Measurements from ENCODE around the gene CPNE4.

CPNE4 gene

DNA sequence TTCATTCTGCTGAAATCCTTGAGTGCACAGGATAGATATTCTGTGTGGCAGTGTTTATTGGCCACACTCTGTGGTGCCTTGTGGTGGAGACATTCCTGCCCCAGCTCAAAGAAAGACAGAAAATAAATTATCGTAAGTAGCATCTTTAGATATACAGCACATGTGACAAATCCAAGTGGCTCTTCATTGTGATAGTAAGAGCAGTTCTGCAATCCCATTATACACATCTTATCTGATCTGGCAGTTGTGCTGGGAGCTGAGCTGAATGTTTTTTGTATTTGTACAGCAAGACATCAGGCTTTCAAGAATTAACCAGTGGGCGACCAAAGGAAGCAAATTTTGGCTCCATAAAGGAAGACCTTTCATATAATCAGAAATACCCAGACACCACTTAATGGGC lies 296.7 kb downstream of the CPNE4 start:
- H3K4me3 ChIP-seq (ENCODE audit: low read depth, low read length), result no peak overlapping the region
- TF ChIP-seq, protein P1, sequence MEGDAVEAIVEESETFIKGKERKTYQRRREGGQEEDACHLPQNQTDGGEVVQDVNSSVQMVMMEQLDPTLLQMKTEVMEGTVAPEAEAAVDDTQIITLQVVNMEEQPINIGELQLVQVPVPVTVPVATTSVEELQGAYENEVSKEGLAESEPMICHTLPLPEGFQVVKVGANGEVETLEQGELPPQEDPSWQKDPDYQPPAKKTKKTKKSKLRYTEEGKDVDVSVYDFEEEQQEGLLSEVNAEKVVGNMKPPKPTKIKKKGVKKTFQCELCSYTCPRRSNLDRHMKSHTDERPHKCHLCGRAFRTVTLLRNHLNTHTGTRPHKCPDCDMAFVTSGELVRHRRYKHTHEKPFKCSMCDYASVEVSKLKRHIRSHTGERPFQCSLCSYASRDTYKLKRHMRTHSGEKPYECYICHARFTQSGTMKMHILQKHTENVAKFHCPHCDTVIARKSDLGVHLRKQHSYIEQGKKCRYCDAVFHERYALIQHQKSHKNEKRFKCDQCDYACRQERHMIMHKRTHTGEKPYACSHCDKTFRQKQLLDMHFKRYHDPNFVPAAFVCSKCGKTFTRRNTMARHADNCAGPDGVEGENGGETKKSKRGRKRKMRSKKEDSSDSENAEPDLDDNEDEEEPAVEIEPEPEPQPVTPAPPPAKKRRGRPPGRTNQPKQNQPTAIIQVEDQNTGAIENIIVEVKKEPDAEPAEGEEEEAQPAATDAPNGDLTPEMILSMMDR (IDR thresholded peaks at IDR 0.05; ENCODE audit: borderline replicate concordance, insufficient read depth, low read depth, low read length), result no peak

DNA sequence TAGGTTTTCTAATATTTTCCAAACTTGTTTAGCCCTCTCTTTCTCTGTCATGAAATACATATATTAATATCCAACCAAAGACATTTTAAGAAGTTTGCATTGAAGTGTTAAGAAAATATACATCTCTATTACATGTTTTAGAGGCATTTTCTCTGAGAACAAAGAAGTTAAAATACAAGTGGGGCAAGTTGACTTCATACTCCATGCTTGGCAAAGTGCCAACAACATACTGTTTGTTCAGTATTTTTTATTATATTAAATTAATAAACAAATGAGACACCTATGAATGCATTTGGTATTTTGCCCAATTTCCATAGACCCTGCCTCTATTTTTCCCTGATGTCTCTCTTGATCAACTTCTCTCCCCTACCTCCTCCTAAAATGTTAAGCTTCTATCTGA lies 299.3 kb downstream of the CPNE4 start:
- TF ChIP-seq, protein P1 (IDR thresholded peaks at IDR 0.05; ENCODE audit: borderline replicate concordance, insufficient read depth, low read depth, low read length), result no peak
- H3K4me3 ChIP-seq (ENCODE audit: low read depth, low read length), result no peak overlapping the region

DNA sequence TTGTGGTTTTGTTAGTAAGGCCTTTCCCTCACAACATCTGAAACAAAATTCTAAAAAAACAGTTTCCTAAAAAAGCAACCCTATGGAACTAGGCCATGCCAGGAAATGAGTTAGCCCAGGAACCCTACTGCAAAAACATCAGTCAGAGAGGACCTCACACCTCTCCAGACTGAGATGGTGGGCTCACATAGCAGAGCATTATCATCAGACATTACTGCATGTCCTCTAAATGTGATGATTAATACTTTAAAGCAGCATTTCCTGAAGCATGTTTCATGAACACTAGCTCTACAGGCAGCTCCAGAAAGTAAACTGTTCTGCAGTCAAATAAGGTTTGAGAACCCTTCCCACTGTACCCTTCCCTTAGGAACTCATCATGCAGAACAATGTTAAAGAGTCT lies 299.7 kb downstream of the CPNE4 start:
- TF ChIP-seq, protein P1 (IDR thresholded peaks at IDR 0.05; ENCODE audit: borderline replicate concordance, insufficient read depth, low read depth, low read length), result no peak
- H3K4me3 ChIP-seq (ENCODE audit: low read depth, low read length), result no peak overlapping the region

DNA sequence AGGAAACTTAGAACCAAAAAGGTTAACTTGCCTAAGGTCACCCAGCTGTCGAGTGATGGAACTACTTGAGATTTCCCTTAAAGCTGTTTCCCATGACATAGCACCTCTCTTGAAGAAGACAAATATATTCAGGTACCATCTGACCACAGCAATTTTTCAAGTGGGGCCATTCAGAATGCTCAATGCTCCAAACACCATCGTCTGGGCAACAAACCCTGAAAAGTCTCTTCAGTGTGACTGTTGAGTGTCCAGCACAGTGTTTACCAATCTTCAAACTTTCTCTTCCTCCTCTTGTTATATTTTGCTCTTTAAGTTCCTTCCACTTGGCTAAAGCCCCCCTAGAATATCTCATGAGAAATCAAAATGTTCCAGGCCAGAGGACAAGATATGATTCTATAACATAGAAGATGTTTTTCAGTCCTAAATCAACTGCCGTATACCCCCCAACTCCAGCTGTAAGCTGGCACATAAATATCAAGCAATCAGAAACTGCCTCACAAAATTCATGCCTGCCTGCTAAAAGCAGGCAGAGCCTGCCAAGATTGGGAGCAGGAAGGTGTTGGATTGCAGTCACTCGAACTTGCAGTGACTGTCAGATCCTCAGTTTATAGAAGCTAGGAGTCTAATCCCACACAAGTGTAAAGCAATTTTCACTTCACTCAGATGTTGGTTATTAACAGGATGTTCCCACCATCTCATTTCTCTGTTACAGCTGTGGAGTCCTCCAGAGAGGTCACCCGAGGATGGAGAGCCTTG lies 301.6 kb downstream of the CPNE4 start:
- no peak overlapping the region for H3K4me3 ChIP-seq (ENCODE audit: low read depth, low read length)
- TF ChIP-seq, protein P1 (IDR thresholded peaks at IDR 0.05; ENCODE audit: borderline replicate concordance, insufficient read depth, low read depth, low read length), result no peak

DNA sequence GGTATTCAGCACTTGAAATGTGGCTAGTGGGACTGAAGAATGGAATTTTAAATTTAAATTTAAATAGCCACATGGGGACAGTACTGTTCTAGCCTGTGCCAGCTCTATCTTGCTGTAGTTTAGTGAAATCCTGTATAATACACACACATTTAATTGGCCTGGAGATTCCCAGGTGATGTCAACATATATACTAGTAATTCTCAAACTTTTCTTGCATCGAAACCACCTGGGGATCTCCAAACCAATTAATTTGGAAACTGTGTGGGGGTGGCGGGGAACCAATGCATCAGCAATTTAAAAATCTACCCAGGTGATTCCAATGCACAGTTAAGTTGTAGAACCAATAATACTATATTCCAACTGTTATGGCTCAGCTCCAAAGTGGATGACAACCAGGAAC lies 303.1 kb downstream of the CPNE4 start:
- TF ChIP-seq, protein P1 (IDR thresholded peaks at IDR 0.05; ENCODE audit: borderline replicate concordance, insufficient read depth, low read depth, low read length), result no peak

DNA sequence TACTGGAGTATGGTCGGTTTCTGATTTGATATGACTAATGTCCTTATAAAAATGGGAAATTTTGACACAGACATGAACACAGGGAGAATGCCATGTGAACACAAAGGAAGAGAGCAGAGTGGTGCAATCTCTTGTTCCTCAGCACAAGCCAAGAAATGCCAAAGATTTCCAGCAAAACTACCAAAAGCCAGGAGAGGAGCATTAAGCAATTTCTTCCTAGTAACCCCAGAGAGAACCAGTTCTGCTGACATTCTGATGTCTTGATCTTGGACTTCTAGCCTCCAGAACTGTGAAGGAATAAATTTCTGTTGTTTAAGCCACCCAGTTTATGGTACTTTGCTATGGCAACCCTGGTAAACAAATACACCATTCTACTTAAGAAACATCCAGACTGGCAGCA lies 304.2 kb downstream of the CPNE4 start:
- TF ChIP-seq, protein P1 (IDR thresholded peaks at IDR 0.05; ENCODE audit: borderline replicate concordance, insufficient read depth, low read depth, low read length), result no peak
- no peak overlapping the region for H3K4me3 ChIP-seq (ENCODE audit: low read depth, low read length)

More for the DNA sequence above, 303.1 kb downstream of the CPNE4 start:
- no peak overlapping the region for H3K4me3 ChIP-seq (ENCODE audit: low read depth, low read length)

DNA sequence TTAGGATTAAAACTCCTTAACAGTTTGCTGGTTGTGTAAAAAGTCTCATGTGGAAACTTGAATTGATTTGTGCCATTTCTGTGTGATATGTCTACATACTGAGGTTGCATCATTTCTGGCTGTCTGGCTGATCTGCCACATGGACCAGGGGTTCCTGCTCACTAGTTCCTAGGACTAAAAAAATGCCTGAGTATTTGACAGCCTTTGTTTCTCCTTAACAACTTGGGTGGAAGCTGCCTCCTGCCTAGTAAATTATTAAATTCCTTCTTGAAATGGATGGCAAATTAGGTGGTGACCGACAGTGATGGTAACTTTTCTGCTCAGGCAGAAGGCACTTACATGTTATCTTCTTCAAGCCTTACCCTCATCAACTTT lies 305.2 kb downstream of the CPNE4 start:
- no peak overlapping the region for H3K4me3 ChIP-seq (ENCODE audit: low read depth, low read length)
- TF ChIP-seq, protein P1 (IDR thresholded peaks at IDR 0.05; ENCODE audit: borderline replicate concordance, insufficient read depth, low read depth, low read length), result no peak
